Hepatocyte (in vitro differentiated cells): ENCODE results near the gene PRKAG2. TPM values are rescaled to one million over a fixed set of nuclear protein-coding genes. Genes with fewer than 3 reads are reported as not detected.

Source experiments
- DNase-seq: peaks from one replicate; pipeline ENCODE4 v3.0.0-alpha.2; 2016; ENCODE audit warnings: low spot score
- H2AFZ ChIP-seq: fragments of 200-600 bp; sonication (generic); 2 replicates; pipeline ENCODE4 v1.6.0; 2016; ENCODE audit warnings: antibody characterized with exemption, mild to moderate bottlenecking
- H3K27ac ChIP-seq: fragments of 200-600 bp; sonication (generic); 2 replicates; pipeline ENCODE4 v1.5.1; 2016; ENCODE audit warnings: mild to moderate bottlenecking
- H3K27me3 ChIP-seq: fragments of 200-600 bp; sonication (generic); 2 replicates; pipeline ENCODE4 v1.6.1; 2016
- H3K36me3 ChIP-seq: fragments of 200-600 bp; sonication (generic); replicated peaks from 2 replicates; pipeline ENCODE4 v1.5.1; 2016; ENCODE audit warnings: low read depth; ENCODE audit not compliant: insufficient read depth
- H3K4me1 ChIP-seq: fragments of 200-600 bp; sonication (generic); 2 replicates; pipeline ENCODE4 v1.5.1; 2016; ENCODE audit warnings: mild to moderate bottlenecking, moderate library complexity; ENCODE audit not compliant: insufficient read depth
- H3K4me2 ChIP-seq: fragments of 200-600 bp; sonication (generic); 2 replicates; pipeline ENCODE4 v1.6.0; 2016
- H3K4me3 ChIP-seq: fragments of 200-600 bp; sonication (generic); 2 replicates; pipeline ENCODE4 v1.5.1; 2016; ENCODE audit warnings: mild to moderate bottlenecking
- H3K79me2 ChIP-seq: fragments of 200-600 bp; sonication (generic); 2 replicates; pipeline ENCODE4 v1.6.0; 2017; ENCODE audit warnings: mild to moderate bottlenecking
- H3K9me2 ChIP-seq: fragments of 200-600 bp; sonication (generic); replicated peaks from 2 replicates; pipeline ENCODE4 v1.6.0; 2017; ENCODE audit warnings: mild to moderate bottlenecking; ENCODE audit not compliant: insufficient read depth
- H3K9me3 ChIP-seq: fragments of 200-600 bp; sonication (generic); 2 replicates; pipeline ENCODE4 v1.5.1; 2016; ENCODE audit warnings: low read depth, mild to moderate bottlenecking
- H4K20me1 ChIP-seq: fragments of 200-600 bp; sonication (generic); 2 replicates; pipeline ENCODE4 v1.6.0; 2016; ENCODE audit warnings: mild to moderate bottlenecking; ENCODE audit not compliant: insufficient read depth, poor library complexity, severe bottlenecking
- CTCF ChIP-seq: fragments of 200-600 bp; sonication (generic); IDR thresholded peaks from 2 replicates; pipeline ENCODE4 v1.5.1; 2016; ENCODE audit warnings: antibody characterized with exemption, mild to moderate bottlenecking; ENCODE audit not compliant: poor library complexity
- EZH2 ChIP-seq: fragments of 200-600 bp; sonication (generic); IDR thresholded peaks from 2 replicates; pipeline ENCODE4 v1.6.1; 2016; ENCODE audit warnings: antibody characterized with exemption, mild to moderate bottlenecking, borderline replicate concordance
- EZH2phosphoT487 ChIP-seq: fragments of 200-600 bp; sonication (generic); IDR thresholded peaks from one replicate; pipeline ENCODE4 v1.6.1; 2018; ENCODE audit warnings: antibody characterized with exemption, mild to moderate bottlenecking, low read depth, moderate library complexity; ENCODE audit not compliant: unreplicated experiment, severe bottlenecking
- WGBS: methylation state at CpG from one replicate; pipeline ENCODE4 v1.1.6; 2016; ENCODE audit warnings: low lambda C conversion rate; ENCODE audit errors: missing lambda C conversion rate; 5-methylcytosine and 5-hydroxymethylcytosine counted together
- polyA plus RNA-seq: library from polyadenylated mRNA; unstranded; fragments of >200 nt; fragmentation: Nextera tagmentation; extraction: Ambion mirVana; gene quantifications from 2 replicates; pipeline ENCODE4 v1.2.1, GENCODE V29; 2016
- total RNA-seq: library from RNA; depleted of rRNA; stranded (reverse); fragments of >200 nt; gene quantifications from 2 replicates; pipeline ENCODE4 v1.2.3, GENCODE V29; 2014

The PRKAG2 gene
- total and polyA plus RNA-seq, 2 experiments from 2014 or later, result 17.8 to 23.4 TPM

DNA sequence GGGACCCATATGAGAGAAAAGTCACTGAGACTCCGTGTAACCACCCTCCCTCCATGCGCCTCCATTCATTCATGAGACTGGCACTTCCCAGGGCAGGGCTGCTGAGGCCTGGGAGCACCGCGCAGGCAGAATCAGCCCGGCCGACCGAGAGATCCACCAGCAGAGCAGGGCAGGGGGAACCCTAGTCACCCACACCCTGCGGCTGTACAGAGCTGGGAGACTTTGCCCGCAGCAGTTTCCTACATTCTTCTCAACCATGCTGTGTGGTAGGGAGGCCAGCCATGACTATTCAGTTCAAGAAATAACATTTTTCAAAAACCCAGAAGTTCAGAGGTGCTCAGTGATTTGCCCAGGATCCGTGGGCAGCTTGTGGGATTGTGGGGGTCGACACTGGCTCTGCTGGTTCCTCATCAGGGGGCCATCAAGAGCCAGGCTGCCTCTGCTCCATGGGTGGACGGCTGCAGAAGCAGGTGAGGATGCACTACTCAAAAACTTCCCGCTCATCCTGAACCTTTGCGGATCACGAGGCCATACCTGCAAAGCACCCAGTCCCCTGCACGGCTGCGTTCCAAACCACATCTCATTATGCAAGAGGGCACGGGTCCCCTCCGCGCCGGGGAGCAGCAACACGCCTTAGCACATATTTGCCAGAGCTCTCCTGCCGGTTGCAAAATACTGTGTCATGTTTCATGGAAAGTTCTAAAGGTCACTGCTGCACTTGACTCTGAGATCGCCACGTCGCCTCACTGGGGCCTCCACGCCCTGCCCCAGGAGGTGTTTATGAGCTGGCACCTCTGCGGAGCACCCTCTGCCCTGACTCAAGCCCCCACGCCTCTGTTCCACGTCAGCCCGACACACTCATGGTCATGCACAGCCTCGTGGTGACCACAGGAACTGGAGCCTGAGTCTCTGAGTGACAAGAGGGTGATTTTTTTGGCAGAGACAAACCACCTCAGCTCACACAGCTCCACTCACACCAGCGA is 132.0 kb downstream of the PRKAG2 start:
- peak; percentile 91 for DNase-seq
- Histone ChIP-seq H2AFZ (no peak overlapping the region), H3K27me3 (no peaks in the 10 kb centered on the region), H3K27ac (peak overlapping the region; percentile 90), H3K4me2 (peak overlapping the region; percentile 27), H3K9me3 (no peaks in the 10 kb centered on the region), H3K79me2 (no peaks in the 10 kb centered on the region), H3K36me3 (no peaks in the 10 kb centered on the region), H3K4me3 (no peak overlapping the region), H3K4me1 (peaks cover 22% of the 10 kb centered on the region), H3K9me2 (no peaks in the 10 kb centered on the region), H4K20me1 (no peaks in the 10 kb centered on the region)
- TF ChIP-seq CTCF (peak; percentile 46), EZH2phosphoT487 (no peak)
- WGBS, result 71% methylated on average over 33 of the region's 33 CpGs

DNA sequence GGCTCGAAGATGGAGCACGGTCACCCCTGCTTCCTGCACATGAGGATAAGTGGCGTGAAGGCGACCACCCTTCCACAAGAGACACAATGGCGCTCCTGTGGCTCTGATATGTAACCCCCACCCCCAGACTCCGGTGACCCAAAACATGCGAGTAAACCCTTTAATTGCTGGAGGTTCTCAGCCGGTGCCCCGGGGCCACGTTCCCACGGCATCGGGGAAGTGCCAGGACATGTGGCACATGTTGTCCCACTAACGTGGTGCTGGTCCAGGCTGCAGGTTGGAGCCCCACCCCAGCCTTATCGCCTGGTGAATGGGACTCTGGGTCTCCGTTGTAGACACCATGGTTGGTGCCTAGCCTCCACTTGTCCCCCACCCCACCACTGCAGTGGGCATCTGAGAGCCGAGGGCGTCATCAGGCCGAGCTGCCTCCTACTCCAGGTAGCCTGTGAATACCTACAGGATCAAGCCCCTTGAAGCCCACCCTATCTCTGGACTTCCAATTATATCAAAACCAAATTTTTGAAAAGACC is 132.8 kb downstream of the PRKAG2 start:
- Histone ChIP-seq H4K20me1 (no peaks in the 10 kb centered on the region), H3K4me1 (peaks cover 22% of the 10 kb centered on the region), H3K27ac (peak overlapping the region; percentile 88), H3K4me3 (no peak overlapping the region), H3K27me3 (no peaks in the 10 kb centered on the region), H3K9me2 (no peaks in the 10 kb centered on the region), H3K79me2 (no peaks in the 10 kb centered on the region), H3K4me2 (no peak overlapping the region), H2AFZ (no peak overlapping the region), H3K9me3 (no peaks in the 10 kb centered on the region), H3K36me3 (no peaks in the 10 kb centered on the region)
- 96% methylated on average over 18 of the region's 18 CpGs for WGBS
- TF ChIP-seq EZH2 (no peak), EZH2phosphoT487 (no peak), CTCF (no peak)
- no peak for DNase-seq

- no peak overlapping the region for H2AFZ ChIP-seq
These were observed 133.4 kb downstream of the PRKAG2 start for GRCh38 chr7:151743481-151743983.

More at GRCh38 chr7:151743481-151743983, 133.4 kb downstream of the PRKAG2 start:
- Histone ChIP-seq H3K4me1 (peaks cover 22% of the 10 kb centered on the region), H3K4me3 (no peak overlapping the region), H3K27ac (no peak overlapping the region), H3K9me2 (no peaks in the 10 kb centered on the region), H3K36me3 (no peaks in the 10 kb centered on the region), H3K27me3 (no peaks in the 10 kb centered on the region), H4K20me1 (no peaks in the 10 kb centered on the region), H3K79me2 (no peaks in the 10 kb centered on the region), H3K4me2 (no peak overlapping the region), H3K9me3 (no peaks in the 10 kb centered on the region)
- 86% methylated on average over 10 of the region's 10 CpGs for WGBS
- TF ChIP-seq EZH2 (no peak), CTCF (no peak), EZH2phosphoT487 (no peak)
- DNase-seq, result no peak
